GM19397 (cell line): ENCODE data around the gene LAMC2.
"Not testable (repeated sequence)": the region's sequence is repeated elsewhere in the genome, so short reads cannot be mapped to it uniquely, and the experiment has no call there.

ENCODE experiments used
- ATAC-seq: cut with Tn5 transposase; IDR thresholded peaks from one replicate; pipeline ENCODE4 v1.9.1; 2021; ENCODE audit warnings: mild to moderate bottlenecking, moderate library complexity; ENCODE audit not compliant: unreplicated experiment

LAMC2 gene

DNA sequence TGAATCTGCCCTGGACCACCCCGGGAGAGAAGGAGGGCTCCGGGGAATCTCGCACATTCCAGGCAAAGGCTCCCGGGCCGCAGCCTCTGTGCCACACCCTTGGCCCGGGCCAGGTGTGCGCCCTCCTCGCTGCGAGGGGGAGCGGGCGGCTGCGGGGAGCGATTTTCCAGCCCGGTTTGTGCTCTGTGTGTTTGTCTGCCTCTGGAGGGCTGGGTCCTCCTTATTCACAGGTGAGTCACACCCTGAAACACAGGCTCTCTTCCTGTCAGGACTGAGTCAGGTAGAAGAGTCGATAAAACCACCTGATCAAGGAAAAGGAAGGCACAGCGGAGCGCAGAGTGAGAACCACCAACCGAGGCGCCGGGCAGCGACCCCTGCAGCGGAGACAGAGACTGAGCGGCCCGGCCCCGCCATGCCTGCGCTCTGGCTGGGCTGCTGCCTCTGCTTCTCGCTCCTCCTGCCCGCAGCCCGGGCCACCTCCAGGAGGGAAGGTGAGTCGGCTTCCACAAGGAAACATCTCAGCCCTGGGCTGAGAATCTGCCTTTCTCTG lies at the start of gene LAMC2:
Gene LAMC2, plus strand, starts transcription at position 324 of the 550 bp plus-strand sequence. Its CDS starts 89 bp downstream, at position 413.
- ATAC-seq = no peak

DNA sequence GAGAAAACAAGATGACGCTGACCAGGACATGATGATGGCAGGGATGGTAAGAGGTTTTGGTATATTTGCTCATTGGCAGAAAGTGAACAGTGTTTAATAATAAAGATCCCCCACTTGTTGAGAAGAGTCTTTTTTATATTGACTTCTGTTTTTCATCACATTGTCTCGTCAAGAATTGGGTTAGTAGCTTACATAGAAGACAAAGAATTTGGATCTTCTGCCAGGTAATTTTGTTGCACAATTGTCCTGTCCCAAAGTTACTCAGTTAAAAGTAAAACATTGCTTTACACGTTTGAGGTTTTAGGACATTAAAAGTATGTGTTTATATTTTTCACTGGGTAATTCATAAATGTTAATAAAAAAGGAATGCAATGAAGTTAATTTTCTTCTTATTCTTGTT lies 48.3 kb upstream of the LAMC2 start:
- no peak for ATAC-seq

DNA sequence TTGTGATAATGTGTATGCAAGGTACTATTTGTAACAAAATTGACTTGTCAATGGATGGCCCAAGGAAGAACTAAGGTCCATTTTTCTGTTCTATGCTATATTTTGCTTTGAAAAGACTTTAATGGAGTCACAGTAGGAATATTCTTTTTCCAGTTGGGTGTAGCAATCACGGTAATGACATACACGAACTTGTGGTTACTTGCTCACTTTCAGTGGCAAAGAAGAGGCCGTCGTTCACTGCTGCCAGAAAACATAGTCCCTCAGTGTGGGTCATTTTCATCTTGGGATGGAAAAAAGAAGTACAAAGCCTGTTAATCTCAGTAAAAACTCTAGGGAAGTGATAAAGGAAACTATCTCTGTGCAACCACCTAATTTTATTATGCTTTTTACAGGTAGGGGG lies 47.8 kb upstream of the LAMC2 start:
- no peak for ATAC-seq

DNA sequence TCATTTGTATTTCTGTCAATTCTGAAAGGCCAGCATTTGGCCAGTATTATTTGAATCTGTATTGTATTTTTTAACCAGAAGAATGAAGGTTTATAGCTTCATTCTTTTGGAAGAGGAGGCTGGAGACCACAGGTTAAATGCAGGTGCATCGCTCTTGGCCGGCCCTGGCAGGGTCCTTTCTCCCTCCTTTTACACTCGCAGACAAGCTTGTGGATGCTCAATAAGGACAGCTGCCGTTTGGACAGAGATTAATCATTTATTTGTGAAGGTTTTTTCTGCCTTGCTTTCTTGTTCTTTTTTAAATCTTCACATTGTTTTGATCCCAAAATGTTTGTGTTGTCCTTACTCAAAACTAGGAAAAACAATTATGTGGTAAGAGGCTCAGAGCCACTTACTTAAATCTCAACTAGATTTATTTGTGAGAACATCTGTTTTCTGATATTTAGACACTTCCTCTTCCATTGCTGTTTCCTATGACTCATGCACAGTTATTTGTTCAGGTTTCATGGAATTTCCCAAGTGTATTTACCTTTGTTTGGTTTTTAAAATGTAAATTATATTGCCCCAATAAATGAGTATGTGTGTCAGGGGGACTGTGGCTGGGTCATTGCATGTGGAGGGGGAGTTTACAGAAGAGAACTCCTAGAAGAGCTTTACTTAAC lies 46.7 kb upstream of the LAMC2 start:
- ATAC-seq = no peak

GRCh38 chr1:183140633-183141032 lies 45.4 kb upstream of the LAMC2 start:
- no peak for ATAC-seq

DNA sequence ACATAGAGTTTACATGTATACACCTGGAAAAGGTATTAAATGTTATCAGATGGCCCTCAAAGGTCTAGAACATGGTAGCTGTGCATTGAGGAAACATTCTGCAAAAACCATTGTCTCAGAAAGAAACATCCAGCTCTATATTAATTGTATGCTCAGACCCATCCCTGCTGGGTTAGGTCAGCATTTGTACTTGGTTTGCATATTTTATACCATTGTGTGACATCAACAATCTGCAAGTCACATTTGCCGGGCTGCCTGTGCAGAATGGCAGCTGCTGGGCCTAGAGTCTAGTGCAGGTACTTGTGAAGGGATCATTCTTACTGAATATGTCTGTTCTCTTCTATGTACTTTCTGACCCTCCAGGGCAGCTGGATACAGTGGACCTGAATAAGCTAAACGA lies 43.9 kb upstream of the LAMC2 start:
- ATAC-seq = no peak

GRCh38 chr1:183143576-183144315 lies 42.3 kb upstream of the LAMC2 start:
- no peak for ATAC-seq

GRCh38 chr1:183144752-183145151 lies 41.3 kb upstream of the LAMC2 start:
- no peak for ATAC-seq

DNA sequence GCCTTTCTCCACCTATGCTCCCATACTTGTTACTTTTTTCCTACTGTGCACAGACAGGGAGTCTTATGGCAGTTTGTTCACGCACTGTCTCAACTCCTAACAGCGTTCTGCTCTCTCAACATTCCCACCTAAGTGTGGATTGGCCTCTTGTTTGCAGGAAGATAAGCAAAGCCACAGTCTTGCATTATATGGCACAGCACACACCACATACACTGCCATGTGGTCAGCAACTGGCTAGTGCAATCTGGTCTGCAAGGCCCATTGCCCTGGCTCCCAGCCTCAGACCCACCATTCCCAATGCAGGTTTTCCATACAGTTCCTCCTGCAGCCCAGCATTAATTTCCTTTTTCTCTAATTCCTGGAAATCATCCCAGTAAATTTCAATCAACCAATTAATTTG lies 38.3 kb upstream of the LAMC2 start:
- ATAC-seq = no peak

GRCh38 chr1:183148599-183148998 lies 37.5 kb upstream of the LAMC2 start:
- no peak for ATAC-seq

DNA sequence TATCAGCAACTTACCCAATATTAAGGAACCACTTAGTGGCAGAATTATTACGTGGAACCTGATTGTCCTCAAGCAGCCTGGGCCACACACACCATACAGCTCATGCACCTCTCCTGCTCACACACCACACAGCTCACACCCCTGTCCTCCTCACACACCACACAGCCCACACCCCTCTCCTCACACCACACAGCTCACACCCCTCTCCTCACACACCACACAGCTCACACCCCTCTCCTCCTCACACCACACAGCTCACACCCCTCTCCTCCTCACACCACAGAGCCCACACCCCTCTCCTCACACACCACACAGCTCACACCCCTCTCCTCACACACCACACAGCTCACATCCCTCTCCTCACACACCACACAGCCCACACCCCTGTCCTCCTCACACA lies 36.8 kb upstream of the LAMC2 start:
- no peak for ATAC-seq

DNA sequence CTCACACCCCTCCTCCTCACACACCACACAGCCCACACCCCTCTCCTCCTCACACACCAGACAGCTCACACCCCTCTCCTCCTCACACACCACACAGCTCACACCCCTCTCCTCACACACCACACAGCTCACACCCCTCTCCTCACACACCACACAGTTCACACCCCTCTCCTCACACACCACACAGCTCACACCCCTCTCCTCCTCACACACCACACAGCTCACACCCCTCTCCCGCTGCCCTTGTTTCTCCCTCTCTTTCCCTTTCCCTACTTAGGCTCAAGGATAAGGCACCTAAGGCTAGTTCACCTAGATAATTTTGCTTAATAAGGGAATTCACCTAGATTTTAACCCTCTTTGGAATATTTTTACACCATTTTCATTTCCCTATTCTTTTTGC lies 36.0 kb upstream of the LAMC2 start:
- ATAC-seq = not testable (repeated sequence)

DNA sequence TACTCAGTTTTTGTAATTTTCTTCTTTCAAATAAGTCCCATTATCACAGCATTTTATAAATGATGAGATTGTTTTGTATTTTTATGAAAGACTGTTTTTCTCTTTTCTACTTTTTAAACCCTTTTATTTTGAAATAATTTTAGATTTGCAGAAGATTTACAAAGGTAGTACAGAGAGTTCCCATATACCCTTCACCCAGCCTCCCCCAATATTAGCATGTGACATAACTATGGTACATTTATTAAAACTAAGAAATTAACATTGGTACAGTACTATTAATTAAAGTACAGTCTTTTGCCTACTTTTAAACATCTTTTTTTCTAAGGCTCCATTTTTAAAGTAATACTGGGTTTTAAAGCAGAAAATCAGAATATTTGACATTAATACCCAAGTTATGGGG lies 35.6 kb upstream of the LAMC2 start:
- no peak for ATAC-seq

- ATAC-seq = no peak
Measured at GRCh38 chr1:183152180-183152579, 33.9 kb upstream of the LAMC2 start.

- no peak for ATAC-seq
Measured at GRCh38 chr1:183155939-183156338, 30.1 kb upstream of the LAMC2 start.

GRCh38 chr1:183159960-183160359 lies 26.1 kb upstream of the LAMC2 start:
- ATAC-seq = no peak

- ATAC-seq = no peak
Measured at GRCh38 chr1:183161391-183161790, 24.7 kb upstream of the LAMC2 start.

DNA sequence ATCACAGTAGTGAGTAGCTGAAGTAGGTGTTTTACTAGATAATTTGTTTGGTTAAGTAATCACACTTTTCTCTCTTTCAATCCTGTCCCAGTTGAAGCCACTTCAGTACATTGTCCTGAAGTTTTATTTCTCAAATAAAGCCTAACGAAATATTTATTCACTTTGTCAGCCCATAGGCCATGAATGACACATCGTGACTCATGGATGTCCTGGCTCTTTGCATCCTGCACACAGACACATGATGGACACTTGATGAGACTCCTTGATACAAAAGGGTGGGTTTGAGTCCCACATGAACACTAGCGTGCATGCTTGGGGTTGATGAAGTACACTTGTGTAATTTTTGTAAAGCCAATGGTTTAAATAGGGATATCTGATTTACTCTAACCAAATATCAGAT lies 22.7 kb upstream of the LAMC2 start:
- ATAC-seq = no peak

- no peak for ATAC-seq
Measured at GRCh38 chr1:183164340-183164739, 21.7 kb upstream of the LAMC2 start.

- ATAC-seq = no peak
Measured at GRCh38 chr1:183164963-183165362, 21.1 kb upstream of the LAMC2 start.

DNA sequence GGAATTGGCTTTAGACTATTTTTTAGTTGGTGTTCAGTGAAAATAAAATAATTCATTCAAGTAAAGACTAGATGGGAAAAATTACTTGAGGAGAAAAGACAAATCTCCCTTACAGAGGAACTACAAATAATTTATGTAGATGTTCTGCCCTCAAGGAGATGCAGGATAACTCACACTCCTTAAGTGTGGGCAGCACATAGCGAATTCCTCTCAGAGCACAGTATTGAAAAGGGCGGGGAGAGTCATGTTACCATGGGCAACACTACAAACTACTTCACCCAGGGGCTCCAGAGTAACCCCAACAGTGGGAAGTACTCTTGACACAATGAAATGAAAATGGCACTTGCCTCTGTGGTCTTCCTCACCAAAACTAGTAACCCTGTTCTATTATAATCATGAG lies 20.6 kb upstream of the LAMC2 start:
- ATAC-seq = no peak

DNA sequence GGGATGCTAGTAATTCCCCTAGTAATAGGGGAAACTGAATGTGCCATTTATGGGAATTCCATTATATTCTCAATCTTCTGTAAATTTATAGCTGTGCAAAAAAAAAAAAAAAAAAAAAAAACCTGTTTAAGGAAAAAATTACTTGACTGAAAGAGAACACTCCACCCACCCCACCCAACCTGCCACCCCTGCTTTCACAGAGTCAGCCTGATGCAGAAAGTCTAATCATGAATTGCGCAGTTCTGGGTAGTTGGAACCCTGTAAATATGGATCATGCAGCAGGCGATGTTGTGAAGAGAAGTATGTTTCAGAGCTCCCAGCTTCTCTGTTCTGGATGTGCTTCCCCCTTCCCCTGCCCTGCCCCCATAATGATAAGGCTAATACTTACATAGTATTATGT lies 19.6 kb upstream of the LAMC2 start:
- ATAC-seq = no peak
